ENCODE data around the gene FKBP1B. TPM values are rescaled to one million over a fixed set of nuclear protein-coding genes. Genes with fewer than 3 reads are reported as not detected.
"Not testable (repeated sequence)": the region's sequence is repeated elsewhere in the genome, so short reads cannot be mapped to it uniquely, and the experiment has no call there.

FKBP1B gene
- total RNA-seq, 1 donor from 2014 or later: 23.0 TPM

DNA sequence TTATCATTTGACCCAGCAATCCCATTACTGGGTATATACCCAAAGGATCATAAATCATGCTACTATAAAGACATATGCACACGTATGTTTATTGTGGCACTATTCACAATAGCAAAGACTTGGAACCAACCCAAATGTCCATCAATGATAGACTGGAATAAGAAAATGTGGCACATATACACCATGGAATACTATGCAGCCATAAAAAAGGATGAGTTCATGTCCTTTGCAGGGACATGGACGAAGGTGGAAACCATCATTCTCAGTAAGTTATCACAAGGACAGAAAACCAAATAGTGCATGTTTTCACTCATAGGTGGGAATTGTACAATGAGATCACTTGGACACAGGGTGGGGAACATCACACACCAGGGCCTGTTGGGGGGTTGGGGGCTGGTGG is 51.2 kb downstream of the FKBP1B start:
- DNase-seq (ENCODE audit: low spot score): not testable (repeated sequence)

- DNase-seq (ENCODE audit: low spot score): no peak
Observed at GRCh38 chr2:24101992-24102391, 52.5 kb downstream of the FKBP1B start.

DNA sequence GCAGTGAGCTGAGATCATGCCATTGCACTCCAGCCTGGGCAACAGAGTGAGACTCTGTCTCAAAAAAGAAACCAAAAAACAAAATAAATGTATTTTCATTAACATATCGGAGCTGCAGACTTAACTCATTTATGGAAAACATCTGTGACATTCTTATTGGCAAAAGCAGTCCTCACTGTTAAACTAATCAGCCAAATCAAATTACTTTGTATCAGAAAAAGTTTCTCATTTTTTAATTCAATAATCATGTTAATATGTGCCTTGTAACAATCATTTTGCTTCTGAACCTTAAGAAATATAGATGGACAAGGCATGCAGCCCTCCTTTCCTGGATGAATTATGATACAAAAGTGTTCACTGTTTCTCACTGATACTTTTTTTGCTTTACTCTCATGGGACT is 53.1 kb downstream of the FKBP1B start:
- no peak for DNase-seq (ENCODE audit: low spot score)

DNA sequence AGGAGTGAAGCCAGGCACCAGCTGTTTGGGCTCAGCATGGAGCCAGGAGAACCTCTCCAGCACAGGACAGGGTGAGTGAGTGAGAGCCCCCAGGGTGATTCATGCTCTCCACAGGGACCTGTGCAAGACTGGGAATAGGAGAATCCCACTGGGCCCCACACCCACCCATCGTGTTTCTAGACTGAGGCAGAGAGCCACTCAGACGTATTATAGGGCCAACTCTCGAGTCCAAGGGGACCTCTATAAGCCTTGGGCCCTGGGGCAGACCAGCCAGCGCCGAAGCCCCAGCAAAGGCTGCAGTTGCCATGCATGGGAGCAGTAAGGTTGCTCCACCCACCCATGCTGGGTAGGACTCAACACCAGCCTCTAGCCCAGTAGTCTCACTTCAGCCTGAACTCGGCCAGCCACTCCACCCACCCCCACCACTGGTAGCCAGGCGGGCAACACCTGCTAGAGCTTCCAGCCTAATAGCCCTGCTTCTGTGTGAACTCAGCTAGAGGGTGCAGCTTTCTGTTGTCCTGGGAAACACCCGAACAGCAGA is 54.6 kb downstream of the FKBP1B start:
- no peak for DNase-seq (ENCODE audit: low spot score)

DNA sequence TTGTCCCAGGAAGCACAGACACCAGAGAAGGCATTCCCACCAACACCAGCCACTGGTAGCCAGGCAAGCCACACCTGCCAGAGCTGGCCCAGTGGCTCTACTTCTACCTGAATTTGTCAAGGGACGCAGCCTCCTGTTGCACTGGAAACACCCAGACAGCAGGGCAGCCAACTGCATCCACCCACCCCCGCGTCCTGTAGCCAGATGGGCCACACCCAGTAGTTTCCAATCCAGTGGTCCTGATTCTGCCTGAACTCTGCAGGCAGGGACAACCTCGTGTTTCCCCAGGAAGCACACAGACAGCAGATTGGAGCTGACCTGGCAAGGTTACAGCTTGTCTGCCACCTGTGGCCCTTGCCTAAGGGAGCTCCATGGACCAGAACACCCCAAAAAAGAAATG is 55.4 kb downstream of the FKBP1B start:
- no peak for DNase-seq (ENCODE audit: low spot score)

- DNase-seq (ENCODE audit: low spot score): no peak
Observed at GRCh38 chr2:24105816-24106215, 56.3 kb downstream of the FKBP1B start.

DNA sequence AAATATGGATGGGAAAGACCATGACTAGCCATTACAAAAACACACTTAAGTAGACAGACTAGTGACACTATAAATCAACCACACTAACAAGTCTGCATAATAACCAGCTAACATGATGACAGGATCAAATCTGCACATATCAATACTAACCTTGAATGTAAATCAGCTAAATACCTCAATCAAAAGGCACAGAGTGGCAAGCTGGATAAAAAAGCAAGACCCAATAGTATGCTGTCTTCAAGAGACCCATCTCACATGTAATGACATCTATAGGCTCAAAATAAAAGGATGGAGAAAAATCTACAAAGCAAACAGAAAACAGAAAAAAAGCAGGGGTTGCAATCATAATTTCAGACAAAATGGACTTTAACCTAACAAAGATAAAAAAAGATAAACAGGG is 57.2 kb downstream of the FKBP1B start:
- DNase-seq (ENCODE audit: low spot score): no peak

DNA sequence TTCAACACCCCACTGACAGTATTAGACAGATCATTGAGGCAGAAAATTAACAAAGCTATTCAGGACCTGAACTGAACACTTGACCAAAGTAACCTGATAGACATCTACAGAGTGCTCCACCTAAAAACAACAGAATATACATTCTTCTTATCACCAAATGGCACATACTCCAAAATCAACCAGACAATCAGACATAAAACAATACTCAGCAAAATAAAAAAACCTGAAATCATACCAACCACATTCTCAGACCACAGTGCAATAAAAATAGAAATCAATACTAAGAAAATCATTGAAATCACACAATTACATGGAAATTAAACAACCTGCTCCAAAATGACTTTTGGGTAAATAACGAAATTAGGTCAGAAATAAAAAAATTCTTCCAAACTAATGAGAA is 57.8 kb downstream of the FKBP1B start:
- no peak for DNase-seq (ENCODE audit: low spot score)

- not testable (repeated sequence) for DNase-seq (ENCODE audit: low spot score)
Observed at GRCh38 chr2:24109431-24109830, 59.9 kb downstream of the FKBP1B start.

- DNase-seq (ENCODE audit: low spot score): no peak
Observed at GRCh38 chr2:24110660-24111303, 61.2 kb downstream of the FKBP1B start.

DNA sequence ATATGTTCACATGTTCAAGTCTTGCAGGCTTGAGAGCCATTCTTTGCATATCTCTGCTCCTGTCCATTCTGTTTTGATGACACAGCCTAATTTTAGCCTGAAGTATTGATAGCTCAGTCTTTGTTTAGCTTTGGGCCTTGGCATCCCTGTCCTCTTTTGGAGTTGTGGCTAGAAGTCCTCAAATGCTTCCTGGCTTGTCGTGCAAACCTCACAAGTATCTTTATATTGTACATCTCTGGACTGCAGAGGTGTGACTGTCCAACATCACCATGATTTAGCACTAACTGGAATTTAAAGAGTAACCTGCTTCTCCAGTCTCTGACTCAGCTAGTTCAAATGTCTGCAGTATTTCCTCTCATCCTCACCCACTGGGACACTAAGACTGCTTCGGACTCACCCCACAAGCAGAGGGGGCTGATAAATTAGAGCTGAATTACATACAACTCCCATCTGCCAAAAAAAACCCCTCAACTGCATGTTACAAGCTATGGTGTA is 61.9 kb downstream of the FKBP1B start:
- DNase-seq (ENCODE audit: low spot score): no peak

Other genes with a start within 250 kb of the FKBP1B start
- gene ATAD2B, start 122.6 kb upstream of the FKBP1B start, total RNA-seq: 16.3 TPM
- gene UBXN2A, start 109.3 kb upstream of the FKBP1B start, total RNA-seq: 11.8 TPM
- 0.23 TPM for gene MFSD2B, start 39.7 kb upstream of the FKBP1B start, total RNA-seq
- gene WDCP, start 2.4 kb upstream of the FKBP1B start, total RNA-seq: 8.4 TPM
- 69.5 TPM for gene SF3B6, start 26.6 kb downstream of the FKBP1B start, total RNA-seq
- gene TP53I3, start 35.1 kb downstream of the FKBP1B start, total RNA-seq: 35.2 TPM
- 0.35 TPM for gene PFN4, start 73.6 kb downstream of the FKBP1B start, total RNA-seq
- 23.2 TPM for gene FAM228B, start 73.7 kb downstream of the FKBP1B start, total RNA-seq
- gene FAM228A, start 125.3 kb downstream of the FKBP1B start, total RNA-seq: 1.0 TPM